Neutrophil (primary cell): ENCODE measurements around the gene CPM.

Source experiments
- H3K27ac ChIP-seq: fragments of 200-600 bp; sonication (generic); 2 replicates; pipeline ENCODE4 v1.5.1; 2016; ENCODE audit warnings: mild to moderate bottlenecking, moderate library complexity
- H3K27me3 ChIP-seq: fragments of 200-600 bp; sonication (generic); 2 replicates; pipeline ENCODE4 v1.6.0; 2016; ENCODE audit warnings: mild to moderate bottlenecking
- H3K36me3 ChIP-seq: fragments of 200-600 bp; sonication (generic); 2 replicates; pipeline ENCODE4 v1.5.1; 2017
- H3K4me1 ChIP-seq, 2 experiments: fragments of 200-600 bp in 1 of 2; sonication (generic) in 1 of 2; 1 replicate in 1 of 2; 2 replicates in 1 of 2; pipeline versions ENCODE4 v1.5.1 to v1.6.1; 2013 to 2016; ENCODE audit warnings: low read depth in 1 of 2, low read length in 1 of 2, mild to moderate bottlenecking in 1 of 2, moderate library complexity in 1 of 2; ENCODE audit not compliant: control insufficient read depth in 1 of 2, insufficient read depth in 1 of 2
- H3K4me3 ChIP-seq, 2 experiments: fragments of 200-600 bp in 1 of 2; sonication (generic) in 1 of 2; 1 replicate in 1 of 2; 2 replicates in 1 of 2; pipeline ENCODE4 v1.5.1; 2013 to 2016; ENCODE audit warnings: low read depth in 1 of 2, low read length in 1 of 2, mild to moderate bottlenecking in 1 of 2, moderate library complexity in 1 of 2
- H3K9me3 ChIP-seq: fragments of 200-600 bp; sonication (generic); 2 replicates; pipeline ENCODE4 v1.5.1; 2016
- TF ChIP-seq, protein P1 (sequence below): fragments of 200-600 bp; sonication (generic); IDR thresholded peaks from 2 replicates; pipeline ENCODE4 v1.5.1; 2016; ENCODE audit warnings: antibody characterized with exemption

The CPM gene

DNA sequence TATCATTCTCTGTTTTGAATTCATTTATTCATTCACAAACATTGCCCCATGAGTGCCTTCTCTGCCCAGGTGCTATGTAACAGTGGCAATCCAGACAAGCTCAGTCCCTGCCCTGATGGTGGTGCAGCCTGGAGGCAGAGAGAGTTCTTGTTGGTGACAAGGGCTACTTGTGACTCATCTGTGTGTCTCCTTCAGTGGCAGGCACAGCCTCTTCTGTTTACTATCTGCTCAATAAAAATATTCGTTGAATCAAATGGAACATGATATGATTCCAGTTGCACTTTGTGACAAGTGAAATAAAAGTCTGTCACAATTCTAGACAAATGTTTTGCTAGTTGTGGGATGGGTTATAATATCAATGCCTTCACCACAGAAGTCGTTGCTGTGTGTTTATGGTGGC is 20.6 kb upstream of the CPM start:
- Histone ChIP-seq H3K36me3 (no peaks in the 10 kb centered on the region), H3K4me1 (peaks cover 37 to 51% of the 10 kb centered on the region in 2 experiments), H3K4me3 (no peak overlapping the region), H3K27me3 (no peaks in the 10 kb centered on the region), H3K27ac (no peak overlapping the region), H3K9me3 (peaks cover 5% of the 10 kb centered on the region)
- TF ChIP-seq, protein P1, sequence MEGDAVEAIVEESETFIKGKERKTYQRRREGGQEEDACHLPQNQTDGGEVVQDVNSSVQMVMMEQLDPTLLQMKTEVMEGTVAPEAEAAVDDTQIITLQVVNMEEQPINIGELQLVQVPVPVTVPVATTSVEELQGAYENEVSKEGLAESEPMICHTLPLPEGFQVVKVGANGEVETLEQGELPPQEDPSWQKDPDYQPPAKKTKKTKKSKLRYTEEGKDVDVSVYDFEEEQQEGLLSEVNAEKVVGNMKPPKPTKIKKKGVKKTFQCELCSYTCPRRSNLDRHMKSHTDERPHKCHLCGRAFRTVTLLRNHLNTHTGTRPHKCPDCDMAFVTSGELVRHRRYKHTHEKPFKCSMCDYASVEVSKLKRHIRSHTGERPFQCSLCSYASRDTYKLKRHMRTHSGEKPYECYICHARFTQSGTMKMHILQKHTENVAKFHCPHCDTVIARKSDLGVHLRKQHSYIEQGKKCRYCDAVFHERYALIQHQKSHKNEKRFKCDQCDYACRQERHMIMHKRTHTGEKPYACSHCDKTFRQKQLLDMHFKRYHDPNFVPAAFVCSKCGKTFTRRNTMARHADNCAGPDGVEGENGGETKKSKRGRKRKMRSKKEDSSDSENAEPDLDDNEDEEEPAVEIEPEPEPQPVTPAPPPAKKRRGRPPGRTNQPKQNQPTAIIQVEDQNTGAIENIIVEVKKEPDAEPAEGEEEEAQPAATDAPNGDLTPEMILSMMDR: no peak

DNA sequence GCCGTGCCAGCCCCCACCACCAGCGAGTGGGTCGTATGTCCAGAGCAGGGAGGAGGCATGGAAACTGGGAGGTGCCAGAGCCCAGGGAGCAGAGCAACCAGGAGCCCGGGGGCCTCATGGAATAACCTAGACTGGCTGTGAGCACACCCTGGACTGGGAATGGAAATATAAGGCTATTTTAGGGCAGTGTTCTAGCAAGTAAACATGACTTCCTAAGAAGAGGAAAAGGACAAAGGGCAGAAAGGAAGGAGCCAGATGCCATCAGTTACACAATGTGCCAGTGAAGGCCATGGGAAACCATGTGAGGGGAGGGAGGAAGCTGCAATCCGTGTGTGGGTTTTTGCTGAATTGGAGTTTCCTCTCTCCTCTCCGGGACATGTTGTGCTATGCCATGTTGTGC is 18.7 kb upstream of the CPM start:
- TF ChIP-seq, protein P1: no peak
- Histone ChIP-seq H3K27ac (peak overlapping the region; percentile 29), H3K4me1 (peaks cover 33 to 44% of the 10 kb centered on the region in 2 experiments), H3K27me3 (no peaks in the 10 kb centered on the region), H3K9me3 (peaks cover 5% of the 10 kb centered on the region), H3K36me3 (no peaks in the 10 kb centered on the region), H3K4me3 (no peak overlapping the region)

DNA sequence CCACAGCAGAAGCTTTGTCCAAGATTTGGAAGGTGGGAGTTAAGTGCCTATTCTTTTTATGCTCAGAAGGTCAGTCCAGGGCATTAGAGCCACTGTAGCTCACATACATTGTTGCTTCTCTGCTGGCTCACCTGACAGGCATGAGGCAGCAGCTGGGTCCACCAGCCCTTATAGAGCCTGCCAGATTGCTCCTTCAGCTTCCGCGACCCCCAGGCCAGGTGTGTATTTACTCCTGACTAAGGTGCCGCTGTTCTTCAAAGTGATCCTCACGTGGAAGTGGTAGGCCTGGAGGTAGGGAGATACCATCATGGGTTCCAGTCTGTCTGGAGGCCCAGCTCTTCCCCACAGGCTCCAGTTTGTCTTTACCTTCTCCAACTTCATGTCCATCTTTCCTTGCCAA is 17.5 kb upstream of the CPM start:
- Histone ChIP-seq H3K36me3 (no peaks in the 10 kb centered on the region), H3K4me1 (peaks cover 33 to 44% of the 10 kb centered on the region in 2 experiments), H3K9me3 (no peaks in the 10 kb centered on the region), H3K27ac (no peak overlapping the region), H3K4me3 (no peak overlapping the region), H3K27me3 (no peaks in the 10 kb centered on the region)
- TF ChIP-seq, protein P1: no peak

DNA sequence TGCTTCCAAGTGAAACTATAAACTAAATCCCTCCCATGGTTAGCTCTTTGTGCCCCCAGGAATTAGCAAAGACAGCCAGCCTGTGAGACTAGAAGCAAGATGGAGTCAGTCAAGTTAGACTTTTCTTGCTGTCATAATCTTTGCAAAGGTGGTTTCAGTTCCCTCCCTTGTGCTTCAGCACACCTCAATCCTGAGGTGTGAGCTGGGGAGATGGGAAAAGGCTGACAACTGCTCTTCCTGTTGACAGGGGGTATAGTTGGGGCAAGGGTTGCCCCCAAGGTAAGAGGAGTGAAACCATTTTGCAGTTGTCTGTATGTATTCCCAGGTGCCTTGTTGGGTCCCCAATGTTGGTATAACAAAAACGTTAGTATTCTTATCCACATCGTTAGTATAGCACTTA is 12.3 kb upstream of the CPM start:
- TF ChIP-seq, protein P1: no peak

DNA sequence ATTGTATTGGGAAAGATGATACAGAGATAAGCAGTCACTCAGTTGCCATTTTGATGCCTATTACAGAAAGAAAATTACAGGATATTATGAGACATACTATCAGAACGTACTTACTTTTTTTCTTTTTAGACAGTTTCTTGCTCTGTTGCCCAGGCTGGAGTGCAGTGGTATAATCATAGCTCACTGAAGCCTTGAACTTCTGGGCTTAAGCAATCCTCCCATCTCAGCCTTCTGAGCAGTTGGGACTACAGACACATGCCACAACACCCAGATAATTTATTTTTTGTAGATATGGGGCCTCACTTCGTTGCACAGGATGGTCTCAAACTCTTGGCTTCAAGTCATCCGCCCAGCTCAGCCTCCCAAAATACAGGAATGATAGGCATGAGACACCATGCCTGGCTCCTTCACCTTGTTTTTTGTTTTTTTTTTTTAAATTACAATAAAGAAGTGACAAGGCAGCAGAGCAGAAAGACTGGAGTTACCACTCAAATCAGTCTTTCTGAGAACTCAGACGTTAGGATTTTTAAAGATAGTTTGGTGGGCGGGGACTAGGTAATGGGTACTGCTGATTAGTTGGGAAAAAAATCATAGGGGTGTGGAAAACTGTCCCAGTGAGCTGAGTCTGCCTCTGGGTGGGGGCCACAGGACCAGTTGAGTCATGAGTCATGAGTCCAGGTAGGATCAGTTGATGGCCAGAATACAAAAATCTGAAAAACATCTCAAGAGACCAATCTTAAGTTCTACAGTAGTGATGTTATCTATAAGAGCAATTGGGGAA is 11.5 kb upstream of the CPM start:
- H3K36me3 ChIP-seq: no peaks in the 10 kb centered on the region
- TF ChIP-seq, protein P1: no peak
- no peak overlapping the region for H3K27ac ChIP-seq
- H3K9me3 ChIP-seq: no peaks in the 10 kb centered on the region
- H3K4me1 ChIP-seq: peaks cover 0 to under 1% of the 10 kb centered on the region in 2 experiments
- no peak overlapping the region for H3K4me3 ChIP-seq
- no peaks in the 10 kb centered on the region for H3K27me3 ChIP-seq

More for the DNA sequence above, 12.3 kb upstream of the CPM start:
- H3K9me3 ChIP-seq: no peaks in the 10 kb centered on the region
- H3K27me3 ChIP-seq: no peaks in the 10 kb centered on the region
- H3K4me3 ChIP-seq: no peak overlapping the region
- H3K36me3 ChIP-seq: no peaks in the 10 kb centered on the region
- peaks cover 0 to 9% of the 10 kb centered on the region in 2 experiments for H3K4me1 ChIP-seq
- no peak overlapping the region for H3K27ac ChIP-seq
